OCI-LY7 (cell line): ENCODE results near the gene PPIL3. TPM values are rescaled to one million over a fixed set of nuclear protein-coding genes. Genes with fewer than 3 reads are reported as not detected.

Experiments
- BruUV-seq: library from RNA; stranded (reverse); fragments of 400-500 nt; replicated peaks from 2 replicates; lab custom pipeline; 2021; lab: Mats Ljungman, UMichigan
- CTCF ChIA-PET: fragments of 300-600 bp; sonication (Branson Sonifier 250); formaldehyde crosslinking; loops from one replicate; lab custom pipeline; 2022; ENCODE audit warnings: antibody characterized with exemption; ENCODE audit not compliant: unreplicated experiment; lab: Charles Lee
- POLR2A ChIA-PET: fragments of 300-600 bp; sonication (Branson Sonifier 250); formaldehyde crosslinking; loops from one replicate; lab custom pipeline; 2022; ENCODE audit warnings: antibody characterized with exemption; lab: Charles Lee
- DNase-seq: peaks from one replicate; pipeline ENCODE4 v3.0.0-alpha.2; 2015; ENCODE audit warnings: low spot score
- H2AFZ ChIP-seq: fragments of 200-600 bp; sonication (generic), shearing (Covaris generic); 2 replicates; pipeline ENCODE4 v1.6.1; 2014; ENCODE audit warnings: mild to moderate bottlenecking, antibody characterized with exemption, low read length, moderate library complexity
- H3K27ac ChIP-seq: fragments of 200-600 bp; sonication (generic); 2 replicates; pipeline ENCODE4 v1.5.1; 2014; ENCODE audit warnings: mixed run types, low read depth, mild to moderate bottlenecking, moderate library complexity, low read length, inconsistent platforms; ENCODE audit not compliant: poor library complexity, severe bottlenecking
- H3K36me3 ChIP-seq: fragments of 200-600 bp; sonication (generic); 2 replicates; pipeline ENCODE4 v1.6.1; 2014; ENCODE audit warnings: mild to moderate bottlenecking, antibody characterized with exemption, low read length, moderate library complexity, mixed read lengths; ENCODE audit not compliant: insufficient read depth
- H3K4me1 ChIP-seq: fragments of 200-600 bp; sonication (generic); 2 replicates; pipeline ENCODE4 v1.5.1; 2014; ENCODE audit warnings: mild to moderate bottlenecking, low read length; ENCODE audit not compliant: insufficient read depth, poor library complexity, severe bottlenecking
- H3K4me2 ChIP-seq: fragments of 200-600 bp; sonication (generic); 2 replicates; pipeline ENCODE4 v1.6.1; 2014; ENCODE audit warnings: mild to moderate bottlenecking, low read length
- H3K4me3 ChIP-seq: fragments of 200-600 bp; sonication (generic); 2 replicates; pipeline ENCODE4 v1.5.1; 2014; ENCODE audit warnings: mild to moderate bottlenecking, low read depth, low read length; ENCODE audit not compliant: poor library complexity, severe bottlenecking
- H3K79me2 ChIP-seq: fragments of 200-600 bp; sonication (generic); 2 replicates; pipeline ENCODE4 v1.6.1; 2016; ENCODE audit warnings: low read depth, mild to moderate bottlenecking, low read length, moderate library complexity, mixed read lengths; ENCODE audit not compliant: insufficient read depth
- H3K9me2 ChIP-seq: fragments of 200-600 bp; sonication (generic); 2 replicates; pipeline ENCODE4 v1.6.1; 2016; ENCODE audit warnings: mild to moderate bottlenecking, low read length, mixed read lengths; ENCODE audit not compliant: insufficient read depth
- H3K9me3 ChIP-seq: fragments of 200-600 bp; sonication (generic); 2 replicates; pipeline ENCODE4 v1.6.1; 2014; ENCODE audit warnings: mild to moderate bottlenecking, mixed run types, low read length, mixed read lengths
- H4K20me1 ChIP-seq: fragments of 200-600 bp; sonication (generic); 2 replicates; pipeline ENCODE4 v1.6.1; 2014; ENCODE audit warnings: mild to moderate bottlenecking, antibody characterized with exemption, low read length, moderate library complexity, mixed read lengths; ENCODE audit not compliant: insufficient read depth
- EZH2phosphoT487 ChIP-seq: fragments of 200-600 bp; sonication (generic); IDR thresholded peaks from 2 replicates; pipeline ENCODE4 v1.6.1; 2018; ENCODE audit warnings: low read depth, borderline replicate concordance, mild to moderate bottlenecking, mixed run types, antibody characterized with exemption, low read length, moderate library complexity, mixed read lengths
- intact Hi-C: fragments of 100-400 bp; cut with micrococcal nuclease; formaldehyde crosslinking; loops from one replicate; pipeline ENCODE4 v1.10.0; 2022; ENCODE audit not compliant: unreplicated experiment
- total RNA-seq, 2 experiments: library from RNA; depleted of rRNA in 1 of 2; stranded (reverse); fragments of >200 nt in 1 of 2; shearing (Covaris generic) in 1 of 2; gene quantifications; 2 replicates each; pipeline ENCODE4 v1.2.3, GENCODE V29; 2014 to 2022
- TF ChIP-seq, protein P1 (sequence below): fragments of 200-600 bp; sonication (generic); conservative IDR thresholded peaks from 2 replicates; pipeline ENCODE4 v1.5.1; 2014; ENCODE audit warnings: mild to moderate bottlenecking, antibody characterized with exemption, low read length, moderate library complexity, mixed read lengths

The PPIL3 gene
- total RNA-seq, 2 experiments from 2014 or later, result 49.4 to 75.0 TPM

DNA sequence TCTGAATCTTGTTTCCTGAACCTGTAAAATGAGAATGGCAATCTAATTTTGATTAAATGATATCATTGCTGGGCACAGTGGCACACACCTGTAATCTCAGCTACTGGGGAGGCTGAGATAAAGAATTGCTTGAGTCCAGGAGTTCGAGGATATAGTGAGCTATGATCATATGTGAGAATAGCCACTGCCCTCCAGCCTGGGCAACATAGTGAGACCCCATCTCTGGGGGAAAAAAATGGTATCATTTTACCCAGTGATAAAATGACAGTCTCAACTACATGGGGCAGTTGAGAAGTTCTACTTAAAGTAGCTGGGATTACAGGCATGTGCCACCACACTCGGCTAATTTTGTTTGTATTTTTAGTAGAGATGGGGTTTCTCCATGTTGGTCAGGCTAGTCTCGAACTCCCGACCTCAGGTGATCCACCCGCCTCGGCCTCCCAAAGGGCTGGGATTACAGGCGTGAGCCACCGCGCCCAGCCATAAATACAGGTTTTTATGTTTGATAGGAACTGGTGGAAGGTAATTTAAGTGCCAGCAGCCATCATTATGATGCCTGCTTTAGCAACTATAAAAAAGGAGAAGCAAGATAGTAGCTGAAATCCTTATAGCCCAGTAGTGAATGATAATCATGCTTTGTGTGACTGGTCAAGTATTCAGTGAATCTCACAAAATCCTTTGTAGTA, 60.2 kb downstream of the PPIL3 start:
- Histone ChIP-seq H3K9me3 (no peaks in the 10 kb centered on the region), H4K20me1 (no peaks in the 10 kb centered on the region), H3K4me3 (no peak overlapping the region), H3K79me2 (no peaks in the 10 kb centered on the region), H3K9me2 (no peaks in the 10 kb centered on the region), H3K36me3 (peaks cover 29% of the 10 kb centered on the region), H3K27ac (no peak overlapping the region), H3K4me1 (no peaks in the 10 kb centered on the region), H3K4me2 (no peak overlapping the region), H2AFZ (no peak overlapping the region)
- no TSS peak for BruUV-seq
- ChIA-PET POLR2A (interaction anchor here (0.7 to 1.7 kb wide), 4 partner anchors 13 to 399 kb away, joined by 3 to 6 read pairs (median 3); no protein-coding TSS in a partner anchor), CTCF (interaction anchor here (1.0 kb wide), 1 partner anchor 17 kb away, joined by 5 read pairs; no protein-coding TSS in a partner anchor)
- DNase-seq, result no peak
- intact Hi-C loops, result no loop called here
- no peak for TF ChIP-seq EZH2phosphoT487
- TF ChIP-seq, protein P1, sequence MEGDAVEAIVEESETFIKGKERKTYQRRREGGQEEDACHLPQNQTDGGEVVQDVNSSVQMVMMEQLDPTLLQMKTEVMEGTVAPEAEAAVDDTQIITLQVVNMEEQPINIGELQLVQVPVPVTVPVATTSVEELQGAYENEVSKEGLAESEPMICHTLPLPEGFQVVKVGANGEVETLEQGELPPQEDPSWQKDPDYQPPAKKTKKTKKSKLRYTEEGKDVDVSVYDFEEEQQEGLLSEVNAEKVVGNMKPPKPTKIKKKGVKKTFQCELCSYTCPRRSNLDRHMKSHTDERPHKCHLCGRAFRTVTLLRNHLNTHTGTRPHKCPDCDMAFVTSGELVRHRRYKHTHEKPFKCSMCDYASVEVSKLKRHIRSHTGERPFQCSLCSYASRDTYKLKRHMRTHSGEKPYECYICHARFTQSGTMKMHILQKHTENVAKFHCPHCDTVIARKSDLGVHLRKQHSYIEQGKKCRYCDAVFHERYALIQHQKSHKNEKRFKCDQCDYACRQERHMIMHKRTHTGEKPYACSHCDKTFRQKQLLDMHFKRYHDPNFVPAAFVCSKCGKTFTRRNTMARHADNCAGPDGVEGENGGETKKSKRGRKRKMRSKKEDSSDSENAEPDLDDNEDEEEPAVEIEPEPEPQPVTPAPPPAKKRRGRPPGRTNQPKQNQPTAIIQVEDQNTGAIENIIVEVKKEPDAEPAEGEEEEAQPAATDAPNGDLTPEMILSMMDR, result no peak

DNA sequence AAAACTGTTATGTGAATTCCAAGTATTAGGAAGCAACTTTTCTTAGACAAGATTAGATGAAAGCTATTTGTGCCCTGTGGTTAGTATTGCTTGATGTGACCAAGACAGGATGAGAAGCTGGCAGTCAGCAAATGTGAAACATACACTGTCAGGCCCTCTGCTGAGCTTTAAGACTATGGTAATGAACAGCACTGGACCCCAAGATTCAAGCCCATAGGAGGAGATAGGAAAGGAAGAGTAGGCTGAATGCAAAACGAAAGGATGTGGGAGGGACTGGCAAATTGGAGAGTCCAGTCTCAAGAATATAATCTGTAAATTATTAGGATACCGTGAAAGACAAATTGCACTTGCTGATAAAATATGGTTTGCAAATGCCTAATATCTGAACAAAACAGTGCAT, 60.8 kb downstream of the PPIL3 start:
- H3K79me2 ChIP-seq, result no peaks in the 10 kb centered on the region
- no peaks in the 10 kb centered on the region for H3K9me2 ChIP-seq
- no peaks in the 10 kb centered on the region for H3K9me3 ChIP-seq
- peaks cover 31% of the 10 kb centered on the region for H3K36me3 ChIP-seq
- H3K4me3 ChIP-seq, result no peak overlapping the region
- TF ChIP-seq, protein P1, result no peak
- no peak for TF ChIP-seq EZH2phosphoT487
- intact Hi-C loops, result no loop called here
- no peak overlapping the region for H2AFZ ChIP-seq
- H3K4me1 ChIP-seq, result no peaks in the 10 kb centered on the region
- H4K20me1 ChIP-seq, result no peaks in the 10 kb centered on the region
- no peak overlapping the region for H3K27ac ChIP-seq
- H3K4me2 ChIP-seq, result no peak overlapping the region
- POLR2A ChIA-PET, result interaction anchor here (0.7 to 1.7 kb wide), 6 partner anchors 13 to 399 kb away, joined by 3 to 6 read pairs (median 3); partner anchors contain the start of gene CLK1
- BruUV-seq, result no TSS peak
- CTCF ChIA-PET, result interaction anchor here (1.0 kb wide), 1 partner anchor 17 kb away, joined by 5 read pairs; no protein-coding TSS in a partner anchor
- DNase-seq, result no peak

DNA sequence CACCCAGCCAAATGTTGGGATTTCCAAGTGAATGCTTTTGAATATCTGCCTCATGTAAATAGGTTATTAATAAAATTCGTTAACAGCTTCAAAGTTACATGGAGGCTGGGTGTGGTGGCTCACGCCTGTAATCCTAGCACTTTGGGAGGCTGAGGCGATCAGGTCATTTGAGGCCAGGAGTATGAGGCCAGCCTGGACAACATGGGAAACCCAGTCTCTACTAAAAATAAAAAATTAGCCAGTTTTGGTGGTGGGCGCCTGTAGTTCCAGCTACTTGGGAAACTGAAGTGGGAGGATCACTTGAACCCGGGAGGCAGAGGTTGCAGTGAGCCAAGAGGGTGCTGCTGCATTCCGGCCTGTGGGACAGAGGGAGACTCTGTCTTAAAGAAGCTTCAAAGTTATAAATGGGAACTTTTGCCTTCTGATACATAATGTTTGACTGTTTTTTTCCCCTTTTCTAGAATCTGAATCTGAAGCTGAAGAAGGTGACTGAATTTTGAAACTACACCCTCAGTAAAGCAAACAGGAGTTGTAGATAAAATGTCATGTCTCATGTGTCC, 67.1 kb downstream of the PPIL3 start:
- no peak overlapping the region for H2AFZ ChIP-seq
- intact Hi-C loops, result no loop called here
- CTCF ChIA-PET, result no interaction called here
- no peak overlapping the region for H3K4me2 ChIP-seq
- H3K4me1 ChIP-seq, result no peaks in the 10 kb centered on the region
- H3K27ac ChIP-seq, result no peak overlapping the region
- H3K4me3 ChIP-seq, result no peak overlapping the region
- H4K20me1 ChIP-seq, result no peaks in the 10 kb centered on the region
- no peaks in the 10 kb centered on the region for H3K79me2 ChIP-seq
- H3K9me2 ChIP-seq, result no peaks in the 10 kb centered on the region
- POLR2A ChIA-PET, result no interaction called here
- no peak for DNase-seq
- peaks cover 81% of the 10 kb centered on the region for H3K36me3 ChIP-seq
- TF ChIP-seq EZH2phosphoT487, result no peak
- TF ChIP-seq, protein P1, result no peak
- H3K9me3 ChIP-seq, result no peaks in the 10 kb centered on the region
- no TSS peak for BruUV-seq
